GM18858 (cell line): Measurements from ENCODE around the gene FAM83G.
"Not testable (repeated sequence)": the region's sequence is repeated elsewhere in the genome, so short reads cannot be mapped to it uniquely, and the experiment has no call there.

Experiments used
- ATAC-seq: cut with Tn5 transposase; IDR thresholded peaks from one replicate; pipeline ENCODE4 v1.9.1; 2021; ENCODE audit not compliant: unreplicated experiment

FAM83G gene

GRCh38 chr17:18956581-18956980 lies 48.0 kb downstream of the FAM83G start:
- ATAC-seq = no peak

GRCh38 chr17:18956021-18956420 lies 48.5 kb downstream of the FAM83G start:
- not testable (repeated sequence) for ATAC-seq

DNA sequence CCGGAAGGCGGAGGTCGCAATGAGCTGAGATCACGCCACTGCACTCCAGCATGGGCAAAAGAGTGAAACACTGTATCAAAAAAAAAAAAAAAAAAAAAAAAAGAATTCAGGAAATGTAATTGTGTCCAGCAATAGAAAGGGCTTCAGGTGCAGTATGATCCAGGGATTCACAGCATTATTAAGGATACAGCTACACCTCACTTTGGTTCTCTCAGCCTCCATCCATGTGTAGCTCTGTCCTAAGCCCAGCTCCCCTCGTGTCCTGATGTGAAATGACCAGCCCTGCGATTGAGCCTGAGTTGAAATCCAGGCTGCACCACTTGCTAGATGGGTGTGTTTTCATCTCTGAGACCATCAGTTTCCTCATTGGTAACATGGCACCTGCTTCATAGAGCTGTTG lies 49.6 kb downstream of the FAM83G start:
- ATAC-seq = no peak

GRCh38 chr17:18954321-18954720 lies 50.2 kb downstream of the FAM83G start:
- no peak for ATAC-seq

- no peak for ATAC-seq
Measured at GRCh38 chr17:18953231-18953728, 51.3 kb downstream of the FAM83G start.

DNA sequence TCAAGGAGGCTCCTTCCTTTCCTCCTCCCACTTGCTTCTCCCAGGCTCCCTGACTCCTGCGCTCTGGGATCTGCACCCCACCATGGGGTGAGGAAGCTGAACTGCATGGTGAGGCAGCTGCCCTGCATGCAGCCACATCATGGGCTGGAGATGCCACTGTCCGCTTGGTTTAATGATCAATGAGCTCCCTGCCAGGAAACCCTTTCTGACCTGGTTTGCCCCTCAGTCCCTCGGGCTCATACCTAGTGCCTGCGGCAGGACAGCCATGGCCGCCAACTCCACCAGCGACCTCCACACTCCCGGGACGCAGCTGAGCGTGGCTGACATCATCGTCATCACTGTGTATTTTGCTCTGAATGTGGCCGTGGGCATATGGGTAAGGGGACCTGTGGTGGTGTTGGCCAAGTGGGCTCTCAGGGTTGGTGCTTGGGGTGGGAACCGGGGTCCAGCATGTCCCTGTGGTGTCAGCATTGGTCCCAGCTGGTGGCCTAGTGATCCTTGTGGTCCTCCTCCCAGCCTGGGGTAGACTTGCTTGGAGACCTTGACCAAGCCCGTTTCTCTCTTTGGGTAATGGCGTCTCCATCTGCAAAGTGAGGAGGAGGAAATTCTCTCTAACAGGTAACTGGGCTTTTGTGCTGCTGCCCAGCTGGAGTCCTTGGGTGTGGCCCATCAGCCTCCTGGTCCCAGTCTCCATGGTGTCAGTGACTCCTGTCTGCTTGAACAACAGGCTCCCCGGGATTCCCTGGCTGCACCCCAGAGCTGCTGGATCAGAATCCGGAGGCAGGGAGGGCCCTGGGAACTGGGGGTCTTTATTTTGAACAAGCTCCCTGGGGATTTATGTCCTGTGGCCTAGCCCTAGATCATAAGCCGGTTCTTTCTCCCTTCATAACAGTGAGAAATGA lies 52.4 kb downstream of the FAM83G start, which contains the start of gene SLC5A10:
SLC5A10 (plus strand) TSS at position 225 of the 902 bp plus-strand sequence; CDS start at position 266, 41 bp downstream.
- no peak for ATAC-seq

GRCh38 chr17:18950944-18951905 lies 53.3 kb downstream of the FAM83G start:
- ATAC-seq = no peak

GRCh38 chr17:18950346-18950745 lies 54.2 kb downstream of the FAM83G start:
- no peak for ATAC-seq

DNA sequence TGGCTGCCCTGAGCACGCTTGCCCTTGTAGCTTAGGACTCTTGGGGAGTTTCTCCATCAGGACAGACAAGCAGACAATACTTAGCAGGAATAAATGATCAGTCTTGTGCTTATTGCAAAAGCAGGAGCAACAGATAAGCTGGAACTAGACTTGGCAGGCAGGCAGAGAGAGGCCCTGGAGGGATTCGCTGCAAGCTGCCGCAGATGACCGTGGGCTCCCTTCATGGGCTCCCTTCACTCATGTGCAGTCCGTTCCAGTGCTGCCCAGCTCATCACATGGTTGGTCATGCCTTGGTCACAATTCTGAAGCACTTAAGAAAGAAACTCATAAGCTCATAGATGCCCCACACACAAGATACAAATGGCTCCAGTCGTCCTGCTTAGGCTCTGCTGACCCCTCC lies 55.0 kb downstream of the FAM83G start:
- no peak for ATAC-seq

GRCh38 chr17:18948476-18949006 lies 56.0 kb downstream of the FAM83G start:
- ATAC-seq = no peak

- no peak for ATAC-seq
Measured at GRCh38 chr17:18947866-18948265, 56.7 kb downstream of the FAM83G start.

DNA sequence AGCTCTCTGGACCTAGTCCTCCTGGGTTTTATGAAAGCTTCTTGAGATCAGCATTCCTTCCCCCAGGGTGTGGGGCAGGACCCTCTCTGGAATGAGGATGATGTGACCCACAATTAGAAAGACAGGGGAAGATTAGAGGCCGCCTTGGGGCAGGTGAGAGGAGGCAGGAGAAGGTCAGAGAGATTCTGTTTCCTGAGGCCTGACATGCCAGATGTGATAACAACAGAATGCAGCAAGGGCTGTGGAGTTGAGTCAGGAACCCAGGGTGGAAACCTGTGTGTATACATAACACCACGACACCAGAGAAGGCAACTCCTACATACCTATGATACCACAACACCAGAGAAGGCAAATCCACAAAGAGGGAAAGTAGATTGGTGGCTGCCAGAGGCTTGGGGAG lies 58.0 kb downstream of the FAM83G start:
- no peak for ATAC-seq

DNA sequence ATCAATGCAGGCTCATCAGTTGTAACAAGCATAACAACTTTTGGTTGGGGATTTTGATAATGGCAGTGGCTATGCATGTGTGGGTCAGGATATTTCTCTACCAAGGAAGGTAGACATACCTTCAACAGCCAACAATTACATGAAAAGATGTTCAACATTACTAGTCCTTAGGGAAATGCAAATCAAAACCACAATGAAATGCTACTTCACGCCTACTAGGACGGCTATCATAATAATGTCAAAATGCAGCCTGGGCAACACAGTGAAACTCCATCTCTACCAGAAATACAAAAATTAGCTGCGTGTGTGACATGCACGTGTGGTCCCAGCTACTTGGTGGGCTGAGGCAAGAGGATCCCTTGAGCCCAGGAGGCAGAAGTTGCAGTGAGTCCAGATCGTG lies 59.9 kb downstream of the FAM83G start:
- no peak for ATAC-seq

GRCh38 chr17:18938692-18939023 lies 65.9 kb downstream of the FAM83G start:
- ATAC-seq = no peak

GRCh38 chr17:18937981-18938691 lies 66.4 kb downstream of the FAM83G start:
- ATAC-seq = no peak

DNA sequence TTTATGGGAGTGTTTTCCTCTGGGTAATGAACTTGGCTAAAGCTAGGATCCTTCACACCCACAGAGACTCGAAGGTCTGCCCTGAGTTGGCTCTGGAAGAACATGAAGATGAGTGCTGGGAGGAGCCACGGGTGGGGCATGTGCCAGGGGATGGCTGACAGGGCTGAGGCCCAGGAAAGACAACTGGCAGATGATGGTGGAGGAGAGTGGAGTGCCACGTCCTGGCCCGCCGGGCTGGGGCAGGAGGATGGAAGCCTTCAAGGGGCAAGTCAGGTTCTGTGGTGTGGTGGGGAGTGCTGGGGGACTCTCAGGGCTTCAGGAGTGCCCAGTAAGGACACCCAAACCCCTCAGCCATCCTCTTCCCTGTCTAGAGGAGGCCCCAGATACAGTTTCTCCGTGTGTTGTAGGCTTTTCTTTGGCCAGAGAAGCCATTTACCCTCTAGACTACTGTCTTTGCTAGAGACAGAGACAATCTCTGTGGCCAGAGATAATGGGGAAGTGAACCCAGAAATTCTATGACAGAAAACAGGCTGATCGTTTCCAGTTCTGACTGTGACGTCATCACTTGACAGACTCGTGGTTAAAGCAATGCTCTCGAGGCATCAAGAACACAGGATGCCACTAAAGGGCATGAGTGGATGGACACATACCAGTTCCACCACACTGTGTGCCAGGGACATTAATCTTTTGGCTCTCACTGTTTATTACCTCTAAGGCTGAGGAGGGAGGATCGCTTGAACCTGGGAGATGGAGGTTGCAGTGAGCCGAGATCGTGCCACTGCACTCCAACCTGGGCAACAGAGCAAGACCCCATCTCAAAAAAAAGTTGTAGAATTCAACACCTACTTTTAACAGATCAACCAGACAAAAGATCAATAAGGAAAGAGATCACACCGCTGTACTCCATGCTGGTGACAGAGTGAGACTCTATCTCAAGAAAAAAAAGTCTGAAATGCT lies 71.2 kb downstream of the FAM83G start:
- ATAC-seq = no peak

GRCh38 chr17:18932360-18933055 lies 72.1 kb downstream of the FAM83G start:
- no peak for ATAC-seq

- ATAC-seq = no peak
Measured at GRCh38 chr17:18928628-18929125, 75.9 kb downstream of the FAM83G start.

DNA sequence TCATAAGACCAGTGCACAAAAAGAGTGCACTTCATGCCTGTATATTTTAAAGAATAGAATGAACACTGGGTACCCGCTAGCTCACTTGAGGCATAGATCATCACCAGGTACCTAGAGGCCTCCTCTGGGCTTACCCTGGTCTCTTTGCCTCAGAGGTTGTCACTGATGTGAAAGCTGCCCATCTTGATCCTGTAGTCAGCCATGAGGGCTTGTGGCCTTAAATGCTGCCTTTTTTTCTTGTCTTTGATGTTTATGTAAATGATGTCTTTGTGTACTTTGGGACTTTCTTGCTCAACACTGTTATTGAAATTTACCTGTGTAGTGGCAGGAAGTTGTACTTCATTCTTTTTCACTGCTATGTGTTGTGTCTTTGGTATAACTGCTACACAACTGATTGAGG lies 79.4 kb downstream of the FAM83G start:
- no peak for ATAC-seq
